ENCODE data around the gene ZNF195.
"Not testable (repeated sequence)": the region's sequence is repeated elsewhere in the genome, so short reads cannot be mapped to it uniquely, and the experiment has no call there.

Gene ZNF195

GRCh38 chr11:3378426-3379423 lies at the start of gene ZNF195:
Gene ZNF195 (minus strand): TSS chr11:3379146. CDS start chr11:3379040, 106 bp downstream.
- peak; percentile 98 for DNase-seq (ENCODE audit: low spot score)

DNA sequence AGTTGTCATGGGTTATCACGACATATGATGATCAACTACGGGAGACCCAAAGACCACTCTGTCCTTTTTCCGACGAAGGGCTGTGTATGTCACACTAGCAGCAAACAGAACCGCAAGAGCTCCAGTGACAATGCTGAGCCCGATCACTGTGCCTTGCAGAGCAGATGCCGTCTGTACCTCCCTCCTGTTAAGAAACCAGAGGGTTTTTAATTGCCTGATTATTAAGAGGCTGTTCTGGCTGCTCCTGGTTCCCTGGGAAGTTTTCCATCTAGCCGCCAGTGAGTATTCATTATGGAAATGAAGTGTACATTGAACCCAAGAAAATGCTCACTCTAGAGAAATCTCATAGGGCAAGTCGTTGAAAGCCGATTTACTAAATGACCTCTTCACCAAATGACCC lies 49.1 kb upstream of the ZNF195 start:
- DNase-seq (ENCODE audit: low spot score): not testable (repeated sequence)

DNA sequence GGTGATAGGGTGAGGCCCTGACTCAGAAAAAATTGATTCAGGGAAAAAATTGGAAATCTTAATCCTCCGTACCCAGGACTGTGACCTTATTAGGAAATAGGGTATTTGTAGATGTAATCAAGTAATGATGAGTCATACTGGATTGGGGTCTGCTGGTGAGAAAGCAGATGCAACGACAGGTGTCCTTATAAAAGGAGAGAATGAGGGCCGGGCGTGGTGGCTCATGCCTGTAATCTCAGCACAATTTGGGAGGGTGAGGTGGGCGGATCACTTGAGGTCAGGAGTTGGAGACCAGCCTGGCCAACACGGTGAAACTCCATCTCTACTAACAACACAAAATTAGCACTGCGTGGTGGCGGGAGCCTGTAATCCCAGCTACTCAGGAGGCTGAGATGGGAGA lies 47.6 kb upstream of the ZNF195 start:
- DNase-seq (ENCODE audit: low spot score): not testable (repeated sequence)

GRCh38 chr11:3423928-3424327 lies 45.0 kb upstream of the ZNF195 start:
- not testable (repeated sequence) for DNase-seq (ENCODE audit: low spot score)

- DNase-seq (ENCODE audit: low spot score): not testable (repeated sequence)
These were observed 44.3 kb upstream of the ZNF195 start for GRCh38 chr11:3423138-3423731.

DNA sequence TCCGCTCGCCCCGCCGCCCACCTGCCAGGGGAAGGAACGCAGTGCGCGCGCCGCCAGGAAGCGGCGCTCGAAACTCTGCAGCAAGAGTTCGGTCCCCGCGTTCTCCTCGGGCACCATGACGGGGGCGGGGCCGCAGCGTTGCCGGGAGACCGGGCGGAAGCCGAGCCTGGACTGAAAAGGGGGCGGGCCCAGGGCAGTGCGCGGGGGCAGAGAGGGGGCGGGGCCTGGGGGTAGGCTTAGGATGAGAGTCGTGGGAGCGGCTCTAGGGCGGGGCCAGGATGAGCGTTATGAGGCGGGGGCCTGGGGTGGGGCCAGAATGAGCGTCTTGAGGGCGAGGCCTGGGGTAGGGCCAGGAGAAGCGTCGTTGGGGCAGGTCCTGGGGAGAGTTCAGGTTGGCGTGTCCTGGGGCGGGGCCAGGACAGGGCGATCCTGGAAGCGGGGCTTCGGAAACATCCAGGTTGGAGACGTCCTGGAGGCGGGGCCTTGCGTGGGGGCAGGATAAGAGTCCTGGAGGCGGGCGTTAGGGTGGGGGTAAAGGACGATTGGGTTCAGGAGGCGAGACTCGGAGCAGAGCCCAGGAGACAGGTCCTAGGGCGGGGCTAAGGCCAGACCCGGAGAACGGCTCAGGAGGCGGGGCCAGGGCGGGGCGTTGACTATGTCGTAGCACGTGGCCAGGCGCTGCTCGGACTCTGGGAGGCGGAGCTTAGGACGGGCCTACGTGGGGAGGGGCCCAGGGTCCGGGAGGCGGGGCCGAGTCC lies 43.6 kb upstream of the ZNF195 start:
- peak; percentile 98 for DNase-seq (ENCODE audit: low spot score)

DNA sequence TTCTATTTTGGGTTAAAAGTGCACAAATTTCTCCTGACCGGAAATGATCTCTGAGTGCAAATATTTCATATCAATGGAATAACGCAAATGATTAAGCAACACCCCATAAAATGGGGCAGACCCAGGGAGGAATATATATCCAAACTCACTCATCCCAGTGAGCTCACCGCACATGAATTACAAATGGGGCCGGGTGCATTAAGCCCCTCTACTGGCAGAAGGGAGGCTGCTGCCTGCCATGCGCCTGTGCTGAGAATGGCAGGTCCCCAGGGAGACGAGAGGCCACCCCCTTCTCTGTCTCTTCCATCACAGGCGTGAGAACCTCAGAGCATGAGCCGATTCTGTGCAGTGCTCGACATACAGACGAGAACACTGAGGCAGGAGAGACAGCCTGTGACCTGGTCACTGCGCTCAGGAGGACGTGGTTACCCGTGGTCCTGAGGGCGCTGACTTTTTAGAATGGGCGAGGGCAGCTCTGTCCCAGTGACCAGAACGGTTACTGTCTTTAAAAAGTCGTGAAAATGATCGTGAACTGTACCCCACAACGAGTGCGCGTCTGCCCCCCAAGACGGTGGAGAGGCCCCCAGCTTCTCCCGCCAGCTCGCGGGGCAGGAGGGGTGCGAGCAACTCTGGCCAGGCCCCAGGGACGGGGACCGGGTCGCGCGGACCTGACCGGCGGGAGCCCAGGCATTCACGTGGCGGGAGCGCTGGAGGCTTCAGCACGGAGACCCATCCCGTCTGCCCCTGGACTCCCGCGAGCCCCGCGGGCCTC lies 42.8 kb upstream of the ZNF195 start:
- not testable (repeated sequence) for DNase-seq (ENCODE audit: low spot score)

DNA sequence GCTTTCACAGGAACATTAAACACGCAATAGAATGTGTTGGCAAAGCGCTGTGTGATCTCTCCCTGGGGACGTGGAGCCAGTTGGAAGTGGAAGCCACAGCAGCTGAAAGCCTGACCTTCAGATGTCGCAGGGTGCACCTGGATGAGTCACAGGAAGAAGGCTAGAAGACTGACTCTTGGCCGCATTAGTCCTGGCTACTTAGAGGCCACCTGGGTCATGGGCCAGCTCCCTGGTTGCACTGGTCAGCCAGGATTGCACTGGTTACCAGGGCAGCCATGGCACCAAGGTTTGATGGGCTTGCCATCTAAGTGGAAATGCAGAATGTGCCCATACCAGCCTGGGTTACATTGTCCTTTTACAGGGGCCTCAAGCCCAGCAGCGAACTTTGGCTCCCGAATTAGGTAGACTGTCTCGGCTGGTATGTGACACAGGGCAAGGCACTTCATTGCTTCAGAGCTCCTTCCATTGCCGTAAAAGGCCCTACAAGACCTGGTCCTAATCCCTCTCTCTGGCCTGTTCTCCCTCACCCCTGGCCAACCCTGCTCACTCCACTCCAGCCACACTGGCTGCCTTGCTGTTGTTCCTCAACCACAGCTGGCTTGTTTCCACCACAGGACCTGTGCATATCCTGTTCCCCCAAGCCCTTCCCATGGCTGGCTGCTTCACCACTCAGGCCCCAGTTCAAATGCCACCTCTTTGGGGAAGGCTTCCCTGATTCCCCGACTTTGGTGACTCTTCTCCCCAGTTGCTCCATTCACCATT lies 41.5 kb upstream of the ZNF195 start:
- DNase-seq (ENCODE audit: low spot score): not testable (repeated sequence)

DNA sequence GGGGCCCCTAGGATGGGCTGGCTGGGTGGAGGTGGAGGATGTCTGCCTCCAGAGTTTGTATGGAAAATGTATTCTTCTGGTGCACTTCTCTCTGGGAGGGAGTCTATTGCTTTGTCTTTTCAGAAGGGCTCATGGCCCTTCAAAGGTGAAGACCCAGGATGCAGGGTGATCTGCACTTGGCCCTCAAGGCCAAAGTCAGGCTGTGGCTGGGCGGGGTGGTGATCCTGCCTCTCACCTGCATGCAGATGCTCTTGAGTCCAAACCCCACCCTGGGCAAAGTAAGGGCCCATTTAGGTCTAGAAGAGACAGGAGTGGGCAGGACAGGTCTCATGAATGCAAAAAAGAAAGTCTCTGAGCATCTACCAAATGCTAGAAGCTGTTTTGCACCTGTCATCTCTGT lies 40.5 kb upstream of the ZNF195 start:
- not testable (repeated sequence) for DNase-seq (ENCODE audit: low spot score)

DNA sequence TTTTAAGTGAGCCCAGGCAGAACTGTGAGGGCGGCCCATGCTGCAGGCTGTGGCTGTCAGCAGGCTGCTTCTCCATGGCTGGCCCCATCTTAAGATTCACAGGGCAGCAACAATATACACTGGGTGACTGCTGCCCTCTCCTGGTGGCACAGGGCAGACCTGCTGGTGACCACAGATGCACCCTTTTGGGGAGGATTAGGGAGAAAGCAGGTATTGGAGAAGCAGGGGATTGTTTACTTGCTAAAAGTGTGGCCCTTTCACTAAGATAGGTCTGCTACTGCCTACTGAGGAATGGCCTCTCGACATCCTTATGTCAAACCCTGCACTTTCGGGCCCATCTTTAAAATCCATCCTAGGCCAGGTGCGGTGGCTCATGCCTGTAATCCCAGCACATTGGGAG lies 38.1 kb upstream of the ZNF195 start:
- DNase-seq (ENCODE audit: low spot score): peak; percentile 57

DNA sequence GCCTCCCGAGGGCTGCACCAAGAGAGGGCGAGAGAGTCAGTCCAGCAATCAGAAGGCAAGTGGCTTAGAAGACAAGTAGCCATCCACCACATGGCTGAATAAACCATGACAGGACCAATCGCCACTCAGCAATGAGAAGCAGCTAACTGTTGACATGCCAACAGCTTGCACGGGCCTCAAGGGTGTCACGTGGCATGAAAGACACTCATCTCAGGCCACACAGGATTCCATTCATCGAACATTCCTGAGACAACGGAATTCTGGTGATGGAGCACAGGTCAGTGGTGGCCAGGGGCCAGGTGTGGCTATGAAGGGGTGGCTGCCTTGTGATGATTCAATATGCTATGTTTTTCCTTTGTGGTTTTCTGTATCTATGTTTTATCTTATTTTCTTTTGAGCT lies 36.4 kb upstream of the ZNF195 start:
- not testable (repeated sequence) for DNase-seq (ENCODE audit: low spot score)

- not testable (repeated sequence) for DNase-seq (ENCODE audit: low spot score)
These were observed 34.7 kb upstream of the ZNF195 start for GRCh38 chr11:3413666-3414065.

DNA sequence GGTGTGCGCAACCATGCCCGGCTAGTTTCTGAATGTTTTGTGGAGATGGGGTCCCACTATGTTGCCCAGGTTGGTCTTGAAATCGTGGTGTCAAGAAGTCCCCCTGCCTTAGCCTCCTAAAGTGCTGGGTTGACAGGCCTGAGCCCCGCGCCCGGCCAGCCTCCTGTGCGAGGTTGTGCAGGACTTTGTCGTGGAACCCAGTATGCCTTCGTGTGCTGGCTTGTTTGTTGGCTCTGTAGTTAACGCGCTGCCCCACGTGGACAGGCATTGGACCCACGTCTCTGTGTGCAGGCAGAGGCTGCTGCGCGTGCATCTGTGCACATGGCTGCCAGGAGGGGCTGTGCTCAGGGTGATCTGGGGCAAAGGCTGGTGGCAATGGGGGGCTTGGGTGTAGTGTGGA lies 33.9 kb upstream of the ZNF195 start:
- DNase-seq (ENCODE audit: low spot score): no peak

DNA sequence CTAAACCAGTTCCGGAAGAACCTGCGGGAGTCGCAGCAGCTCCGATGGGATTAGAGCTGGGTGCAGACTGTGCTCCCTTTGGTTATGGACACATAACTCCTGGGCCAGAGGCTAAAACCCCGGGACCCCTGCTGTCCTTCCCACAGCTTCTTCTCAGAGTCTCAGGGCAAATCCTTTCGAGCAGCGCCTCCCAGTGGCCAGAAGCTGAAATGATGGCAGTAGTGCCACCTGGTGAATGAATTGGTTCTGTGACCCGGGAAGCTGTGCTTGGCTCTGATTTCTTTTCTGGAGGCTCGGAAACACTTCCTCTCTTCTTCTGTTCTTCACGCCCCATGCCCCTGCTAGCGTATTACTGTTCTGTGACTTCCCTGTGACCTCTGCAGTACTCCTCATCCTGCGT lies 29.8 kb upstream of the ZNF195 start:
- peak; percentile 82 for DNase-seq (ENCODE audit: low spot score)

- DNase-seq (ENCODE audit: low spot score): not testable (repeated sequence)
These were observed 29.2 kb upstream of the ZNF195 start for GRCh38 chr11:3408058-3408605.

DNA sequence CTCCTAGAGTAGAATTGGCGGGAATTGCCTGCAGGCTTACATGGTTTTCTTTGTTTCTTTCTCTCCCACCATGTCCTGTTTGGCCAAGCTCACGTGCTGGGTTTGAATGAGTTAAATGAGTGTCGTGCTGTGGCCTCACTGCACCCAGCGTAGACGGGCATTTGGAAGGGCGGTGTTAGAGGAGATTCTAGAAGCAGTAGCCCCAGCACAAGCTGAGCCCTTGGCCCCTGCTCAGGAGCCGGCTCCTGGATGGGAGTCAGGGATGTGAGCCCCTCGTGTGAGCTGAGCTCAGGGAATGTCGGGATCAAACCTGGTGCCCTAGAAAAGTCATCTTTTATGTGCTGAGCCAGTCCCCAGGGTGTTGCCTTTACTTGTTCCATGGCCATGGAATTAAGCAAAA lies 28.0 kb upstream of the ZNF195 start:
- not testable (repeated sequence) for DNase-seq (ENCODE audit: low spot score)

GRCh38 chr11:3406223-3406875 lies 27.4 kb upstream of the ZNF195 start:
- DNase-seq (ENCODE audit: low spot score): not testable (repeated sequence)

DNA sequence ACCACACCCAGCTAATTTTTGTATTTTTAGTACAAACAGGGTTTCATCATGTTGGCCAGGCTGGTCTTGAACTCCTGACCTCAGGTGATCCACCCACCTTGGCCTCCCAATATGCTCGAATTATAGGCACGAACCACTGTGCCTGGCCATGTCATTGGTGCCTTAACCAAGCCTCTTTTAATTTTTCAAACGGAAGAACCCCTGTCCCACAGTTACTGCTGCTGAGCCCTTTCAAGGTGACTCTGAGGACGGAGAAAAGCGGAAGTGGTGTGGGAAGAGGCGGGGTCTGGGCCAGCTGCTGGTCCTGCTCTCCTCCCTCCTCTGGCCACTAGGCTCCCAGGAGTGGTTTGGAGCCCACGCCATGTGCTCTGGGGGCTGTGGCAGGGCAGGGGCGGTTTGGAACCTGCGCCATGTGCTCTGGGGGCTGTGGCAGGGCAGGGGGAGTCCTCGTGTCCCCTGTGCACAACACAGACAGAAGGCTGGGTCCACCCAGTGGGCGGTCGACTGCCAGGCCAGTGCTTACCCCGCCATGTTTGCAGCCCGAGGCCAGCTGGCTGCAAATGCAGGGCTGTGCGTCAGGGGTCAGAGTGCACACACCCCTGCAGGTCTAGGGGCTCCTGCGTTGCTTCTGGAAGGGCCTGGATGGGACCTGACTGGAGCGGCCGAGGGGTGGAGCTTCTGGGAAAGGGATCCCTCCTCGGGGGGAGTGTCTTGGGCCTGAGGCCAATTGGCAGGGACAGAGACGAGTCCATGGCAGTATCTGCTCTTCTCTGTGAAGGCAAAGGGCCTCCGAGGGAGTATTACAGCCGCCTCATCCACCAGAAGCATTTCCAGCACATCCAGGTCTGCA lies 25.4 kb upstream of the ZNF195 start:
- not testable (repeated sequence) for DNase-seq (ENCODE audit: low spot score)

DNA sequence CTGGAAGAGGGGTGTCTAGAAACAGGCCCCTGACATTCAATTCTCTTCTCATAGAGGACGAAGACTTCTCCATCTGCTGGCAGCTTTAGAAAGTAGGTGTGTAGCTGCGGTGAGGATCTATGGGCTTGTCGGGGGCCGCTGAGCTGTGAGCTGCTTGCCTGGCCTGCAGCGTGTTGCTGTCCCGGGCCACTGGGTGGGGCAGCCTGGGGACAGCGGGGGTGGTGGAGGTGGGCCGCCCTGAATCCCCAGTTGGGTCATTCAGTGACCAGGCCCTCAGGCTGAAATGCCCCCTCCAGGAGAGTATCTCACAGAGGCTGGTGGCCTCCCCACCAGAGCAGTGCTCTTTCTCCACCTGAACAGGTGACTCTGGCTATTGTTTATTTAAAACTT lies 23.9 kb upstream of the ZNF195 start:
- DNase-seq (ENCODE audit: low spot score): not testable (repeated sequence)
